Activated CD4-positive, alpha-beta T cell treated with anti-CD3 and anti-CD28 coated beads for 1 hour (primary cell): ENCODE results near the gene TRANK1.

Experiments used
- DNase-seq: peaks from one replicate; pipeline ENCODE4 v3.0.0-alpha.2; 2020

The TRANK1 gene

GRCh38 chr3:36786921-36787890, 157.6 kb downstream of the TRANK1 start:
- DNase-seq = no peak

GRCh38 chr3:36784138-36784635, 160.7 kb downstream of the TRANK1 start:
- no peak for DNase-seq

GRCh38 chr3:36777424-36778218, 167.2 kb downstream of the TRANK1 start:
- DNase-seq = no peak
